Measurements from ENCODE around the gene NKPD1. TPM values are rescaled to one million over a fixed set of nuclear protein-coding genes. Genes with fewer than 3 reads are reported as not detected.
A peak's percentile ranks its signal among the peaks of the same experiment; 100 is the strongest.

Gene NKPD1
- total and polyA plus RNA-seq, 10 donors: 0.17 to 0.77 (median 0.21) TPM; not detected in 1

DNA sequence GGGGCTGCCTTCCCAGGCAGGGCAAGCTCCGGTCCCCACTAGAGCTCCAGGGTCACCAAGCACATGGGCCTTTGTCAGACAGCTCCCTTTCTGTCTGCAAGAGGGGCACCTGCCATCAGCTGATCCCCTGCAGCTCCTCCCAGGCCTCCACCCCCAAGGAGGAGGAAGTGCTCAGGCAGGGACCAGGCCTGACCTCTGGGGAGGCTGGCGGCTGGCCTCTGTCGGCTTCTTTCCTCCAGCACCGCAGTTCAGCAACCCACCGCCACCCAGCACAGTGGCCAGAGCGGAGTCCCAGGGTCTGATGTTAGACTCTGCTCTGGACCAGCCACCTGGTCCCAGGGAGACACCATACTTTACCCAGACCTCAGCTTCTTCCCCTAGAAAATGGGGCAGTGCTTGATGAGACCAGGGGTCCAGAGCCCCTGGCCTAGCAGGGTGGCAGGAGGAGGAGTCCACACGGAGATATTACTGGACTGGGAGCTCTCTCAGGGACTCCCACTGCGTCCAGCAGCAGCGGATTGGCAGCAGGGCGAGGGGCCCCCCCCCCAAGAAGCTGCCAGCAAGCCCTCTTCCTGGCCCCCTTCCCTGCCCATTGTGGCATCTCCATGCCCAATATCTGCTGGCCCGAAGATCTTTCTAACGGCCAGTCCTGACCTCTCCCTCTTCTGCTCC is 24.1 kb downstream of the NKPD1 start:
- Histone ChIP-seq H3K27me3 (replicated peaks in 1 of 7) (no peaks in the 10 kb centered on the region), H3K4me3 (peak overlapping the region in 1 of 8 donors; percentile 7), H3K9me3 (no peaks in the 10 kb centered on the region), H3K4me1 (peaks cover 8 to 57% (median 41%) of the 10 kb centered on the region in 6 donors), H3K36me3 (peaks cover 0 to 28% (median 13%) of the 10 kb centered on the region in 6 donors), H3K27ac (peak overlapping the region in 4 of 8 donors; percentile 65 to 78 (median 72))
- intact Hi-C loops (cut with DNase I; ENCODE audit: low total_unique reads): no loop called here
- DNase-seq: no peak
- WGBS, 5 donors: 70 to 84% (median 80%) methylated on average over 6 to 12 of the region's 12 CpGs
- TF ChIP-seq POLR2A (IDR thresholded peaks at IDR 0.05) (no peak), POLR2AphosphoS5 (IDR thresholded peaks at IDR 0.05) (no peak)
- TF ChIP-seq, protein P1, sequence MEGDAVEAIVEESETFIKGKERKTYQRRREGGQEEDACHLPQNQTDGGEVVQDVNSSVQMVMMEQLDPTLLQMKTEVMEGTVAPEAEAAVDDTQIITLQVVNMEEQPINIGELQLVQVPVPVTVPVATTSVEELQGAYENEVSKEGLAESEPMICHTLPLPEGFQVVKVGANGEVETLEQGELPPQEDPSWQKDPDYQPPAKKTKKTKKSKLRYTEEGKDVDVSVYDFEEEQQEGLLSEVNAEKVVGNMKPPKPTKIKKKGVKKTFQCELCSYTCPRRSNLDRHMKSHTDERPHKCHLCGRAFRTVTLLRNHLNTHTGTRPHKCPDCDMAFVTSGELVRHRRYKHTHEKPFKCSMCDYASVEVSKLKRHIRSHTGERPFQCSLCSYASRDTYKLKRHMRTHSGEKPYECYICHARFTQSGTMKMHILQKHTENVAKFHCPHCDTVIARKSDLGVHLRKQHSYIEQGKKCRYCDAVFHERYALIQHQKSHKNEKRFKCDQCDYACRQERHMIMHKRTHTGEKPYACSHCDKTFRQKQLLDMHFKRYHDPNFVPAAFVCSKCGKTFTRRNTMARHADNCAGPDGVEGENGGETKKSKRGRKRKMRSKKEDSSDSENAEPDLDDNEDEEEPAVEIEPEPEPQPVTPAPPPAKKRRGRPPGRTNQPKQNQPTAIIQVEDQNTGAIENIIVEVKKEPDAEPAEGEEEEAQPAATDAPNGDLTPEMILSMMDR (IDR thresholded peaks at IDR 0.05 in 8 of 11, conservative IDR thresholded peaks at IDR 0.05 in 3 of 11): no peak

DNA sequence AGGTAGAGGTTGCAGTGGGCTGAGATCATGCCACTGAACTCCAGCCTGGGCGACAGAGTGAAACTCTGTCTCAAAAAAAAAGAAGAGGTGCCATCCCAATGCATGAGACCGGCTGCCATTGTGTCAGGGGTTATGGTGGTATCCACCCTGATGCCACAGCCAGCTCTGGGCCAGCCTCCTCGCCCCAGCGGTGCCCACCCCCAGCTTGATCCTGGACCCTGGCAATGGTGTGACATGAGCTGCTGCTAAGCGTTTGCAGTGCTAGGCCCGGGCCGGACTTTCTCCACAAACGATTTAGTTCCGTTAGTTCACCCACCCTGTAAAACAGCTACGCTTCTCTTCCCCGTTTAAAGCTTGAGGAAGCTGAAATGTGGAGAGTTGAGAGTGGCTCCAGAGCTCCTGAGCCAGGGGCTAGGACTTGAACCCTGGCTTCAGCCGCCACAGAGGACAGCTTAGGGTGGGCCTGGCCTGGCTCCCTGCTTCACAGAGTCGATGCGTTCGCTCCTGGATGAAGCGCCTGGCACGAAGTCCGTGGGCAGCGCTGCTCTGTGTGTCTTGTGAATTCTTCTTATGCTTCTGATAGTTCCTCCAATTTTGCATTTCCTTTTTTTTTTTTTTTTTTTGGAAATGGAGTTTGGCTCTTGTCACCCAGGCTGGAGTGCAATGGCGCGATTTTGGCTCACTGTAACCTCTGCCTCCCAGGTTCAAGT is 25.5 kb downstream of the NKPD1 start:
- peak overlapping the region in 4 of 8 donors; percentile 64 to 78 (median 68) for H3K27ac ChIP-seq
- H3K4me3 ChIP-seq: no peak overlapping the region

DNA sequence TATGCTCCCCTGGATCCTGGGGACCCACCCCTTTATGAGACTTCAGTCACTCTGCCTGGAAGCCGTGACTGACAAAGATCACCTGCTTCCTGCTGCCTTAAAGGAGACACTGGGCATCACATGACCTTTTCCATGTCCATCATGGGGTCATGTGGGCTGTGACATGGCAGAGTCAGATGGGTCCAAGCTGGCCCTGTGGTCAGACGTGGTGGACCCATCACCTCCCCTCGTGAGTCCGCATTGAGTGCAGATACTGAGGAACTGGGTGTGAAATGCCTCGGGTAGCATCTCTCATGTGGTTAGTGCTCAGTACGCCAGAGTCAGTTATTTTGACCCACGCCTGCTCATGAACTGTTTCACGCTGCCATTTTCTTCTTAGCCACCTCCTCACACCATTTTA is 27.1 kb downstream of the NKPD1 start:
- Histone ChIP-seq H3K4me1 (peaks cover 8 to 64% (median 41%) of the 10 kb centered on the region in 6 donors), H3K4me3 (no peak overlapping the region), H3K9me3 (no peaks in the 10 kb centered on the region), H3K36me3 (peaks cover 0 to 8% (median 0%) of the 10 kb centered on the region in 6 donors), H3K27me3 (replicated peaks in 1 of 7) (no peaks in the 10 kb centered on the region), H3K27ac (peak overlapping the region in 3 of 8 donors; percentile 64 to 69 (median 67))
- 81 to 94% (median 87%) methylated on average over 8 of the region's 8 CpGs for WGBS, 5 donors
- intact Hi-C loops (cut with DNase I; ENCODE audit: low total_unique reads): no loop called here
- DNase-seq: no peak
- TF ChIP-seq POLR2A (IDR thresholded peaks at IDR 0.05) (no peak), POLR2AphosphoS5 (IDR thresholded peaks at IDR 0.05) (no peak)
- TF ChIP-seq, protein P1 (IDR thresholded peaks at IDR 0.05 in 8 of 11, conservative IDR thresholded peaks at IDR 0.05 in 3 of 11): no peak

More for the DNA sequence above, 25.5 kb downstream of the NKPD1 start:
- intact Hi-C loops (cut with DNase I; ENCODE audit: low total_unique reads): no loop called here
- Histone ChIP-seq H3K9me3 (no peaks in the 10 kb centered on the region), H3K4me1 (peaks cover 8 to 64% (median 41%) of the 10 kb centered on the region in 6 donors), H3K36me3 (peaks cover 0 to 15% (median under 1%) of the 10 kb centered on the region in 6 donors), H3K27me3 (replicated peaks in 1 of 7) (no peaks in the 10 kb centered on the region)
- no peak for DNase-seq
- 94 to 96% (median 95%) methylated on average over 21 of the region's 21 CpGs for WGBS, 5 donors
- TF ChIP-seq POLR2A (IDR thresholded peaks at IDR 0.05) (no peak), POLR2AphosphoS5 (IDR thresholded peaks at IDR 0.05) (no peak)
- TF ChIP-seq, protein P1 (IDR thresholded peaks at IDR 0.05 in 8 of 11, conservative IDR thresholded peaks at IDR 0.05 in 3 of 11): no peak

All from spleen (tissue), 11 donors.